CD4-positive, alpha-beta T cell (primary cell): ENCODE measurements around the gene OCIAD1. TPM values are rescaled to one million over a fixed set of nuclear protein-coding genes. Genes with fewer than 3 reads are reported as not detected.

Experiments
- ATAC-seq: fragments of 200-7000 bp; cut with Tn5 transposase; one replicate; pipeline ENCODE4 v1.10.0; 2022; ENCODE audit warnings: mild to moderate bottlenecking; ENCODE audit not compliant: poor library complexity
- CTCF ChIA-PET: fragments of 350-600 bp; sonication (Branson Sonifier 250); formaldehyde crosslinking; loops from one replicate; lab custom pipeline; 2021; ENCODE audit warnings: antibody characterized with exemption, inconsistent platforms; lab: Charles Lee
- POLR2A ChIA-PET: fragments of 350-600 bp; sonication (Branson Sonifier 250); formaldehyde crosslinking; loops from one replicate; lab custom pipeline; 2021; ENCODE audit warnings: antibody characterized with exemption, inconsistent platforms; lab: Charles Lee
- DNase-seq, 14 experiments: peaks; one replicate each; pipeline ENCODE4 v3.0.0-alpha.2; 2013 to 2020; ENCODE audit warnings: mixed read lengths in 2 of 14
- H3K27ac ChIP-seq, 2 donors: one replicate each; pipeline versions ENCODE4 v1.5.1 to v1.7.0; 2013; ENCODE audit warnings: low read length in 2 of 2, low read depth in 1 of 2, mild to moderate bottlenecking in 1 of 2
- H3K27me3 ChIP-seq, 2 experiments: 1 replicate in 1 of 2; 2 replicates in 1 of 2; pipeline versions ENCODE4 v1.6.1 to v1.7.0; 2013; ENCODE audit warnings: low read length in 2 of 2, control low read depth in 1 of 2, mild to moderate bottlenecking in 1 of 2, moderate library complexity in 1 of 2; ENCODE audit not compliant: insufficient read depth in 2 of 2, control insufficient read depth in 1 of 2
- H3K36me3 ChIP-seq: one replicate; pipeline ENCODE4 v1.6.1; 2013; ENCODE audit warnings: low read length, control low read depth; ENCODE audit not compliant: insufficient read depth
- H3K4me1 ChIP-seq: one replicate; pipeline ENCODE4 v1.6.1; 2013; ENCODE audit warnings: low read length, control low read depth; ENCODE audit not compliant: insufficient read depth
- H3K4me3 ChIP-seq: one replicate; pipeline ENCODE4 v1.5.1; 2013; ENCODE audit warnings: mild to moderate bottlenecking, low read length, moderate library complexity
- H3K9me3 ChIP-seq, 2 experiments: 1 replicate in 1 of 2; 2 replicates in 1 of 2; pipeline versions ENCODE4 v1.6.1 to v1.7.0; 2013; ENCODE audit warnings: low read length in 2 of 2, mild to moderate bottlenecking in 2 of 2, control low read depth in 1 of 2, moderate library complexity in 1 of 2; ENCODE audit not compliant: control insufficient read depth in 1 of 2, insufficient read depth in 1 of 2
- H3K27ac Mint-ChIP-seq: one replicate; pipeline ENCODE4 v1.8.0; 2020; ENCODE audit warnings: mixed read lengths
- H3K27me3 Mint-ChIP-seq: one replicate; pipeline ENCODE4 v1.8.0; 2021; ENCODE audit warnings: mixed read lengths
- H3K36me3 Mint-ChIP-seq: one replicate; pipeline ENCODE4 v1.8.0; 2021; ENCODE audit warnings: low read depth, mixed read lengths
- H3K4me1 Mint-ChIP-seq: one replicate; pipeline ENCODE4 v1.8.0; 2021; ENCODE audit warnings: low read depth, mixed read lengths
- H3K4me3 Mint-ChIP-seq: one replicate; pipeline ENCODE4 v1.8.0; 2020; ENCODE audit warnings: mild to moderate bottlenecking, mixed read lengths
- H3K9me3 Mint-ChIP-seq: one replicate; pipeline ENCODE4 v1.8.0; 2020; ENCODE audit warnings: mixed read lengths
- intact Hi-C, 2 experiments: fragments of 100-400 bp; cut with DNase I in 1 of 2; cut with micrococcal nuclease in 1 of 2; formaldehyde crosslinking; loops; one replicate each; pipeline versions ENCODE4 v1.15.1 to v1.9.0; 2023 to 2025; cut with DNase I, micrococcal nuclease
- total RNA-seq, 174 experiments: library from RNA in 2 of 174; stranded (reverse) in 2 of 174; gene quantifications; one replicate each; pipeline ENCODE4 v1.2.3 and lab custom pipeline; 2021 to 2026
- TF ChIP-seq, protein P1 (sequence below): fragments of 200-600 bp; IDR thresholded peaks from one replicate; pipeline ENCODE4 v1.8.0; 2022; ENCODE audit warnings: antibody characterized with exemption, mild to moderate bottlenecking

Gene OCIAD1
- total RNA-seq, 2 experiments from 2014 or later = 85.7 to 89.9 TPM

GRCh38 chr4:48804584-48805301 is 26.1 kb upstream of the OCIAD1 start:
- DNase-seq (no peak), ATAC-seq (no peak)
- H3K27me3 ChIP-seq = no peaks in the 10 kb centered on the region
- Mint-ChIP-seq H3K27me3 (no peaks in the 10 kb centered on the region), H3K4me1 (no peaks in the 10 kb centered on the region), H3K36me3 (no peaks in the 10 kb centered on the region), H3K27ac (no peak overlapping the region), H3K9me3 (no peaks in the 10 kb centered on the region), H3K4me3 (no peak overlapping the region)
- H3K36me3 ChIP-seq = no peaks in the 10 kb centered on the region
- no peak overlapping the region for H3K4me3 ChIP-seq
- H3K9me3 ChIP-seq = no peaks in the 10 kb centered on the region
- H3K4me1 ChIP-seq = no peaks in the 10 kb centered on the region
- POLR2A ChIA-PET = no interaction called here
- CTCF ChIA-PET = no interaction called here
- H3K27ac ChIP-seq = no peak overlapping the region
- intact Hi-C loops = no loop called here
- TF ChIP-seq, protein P1, sequence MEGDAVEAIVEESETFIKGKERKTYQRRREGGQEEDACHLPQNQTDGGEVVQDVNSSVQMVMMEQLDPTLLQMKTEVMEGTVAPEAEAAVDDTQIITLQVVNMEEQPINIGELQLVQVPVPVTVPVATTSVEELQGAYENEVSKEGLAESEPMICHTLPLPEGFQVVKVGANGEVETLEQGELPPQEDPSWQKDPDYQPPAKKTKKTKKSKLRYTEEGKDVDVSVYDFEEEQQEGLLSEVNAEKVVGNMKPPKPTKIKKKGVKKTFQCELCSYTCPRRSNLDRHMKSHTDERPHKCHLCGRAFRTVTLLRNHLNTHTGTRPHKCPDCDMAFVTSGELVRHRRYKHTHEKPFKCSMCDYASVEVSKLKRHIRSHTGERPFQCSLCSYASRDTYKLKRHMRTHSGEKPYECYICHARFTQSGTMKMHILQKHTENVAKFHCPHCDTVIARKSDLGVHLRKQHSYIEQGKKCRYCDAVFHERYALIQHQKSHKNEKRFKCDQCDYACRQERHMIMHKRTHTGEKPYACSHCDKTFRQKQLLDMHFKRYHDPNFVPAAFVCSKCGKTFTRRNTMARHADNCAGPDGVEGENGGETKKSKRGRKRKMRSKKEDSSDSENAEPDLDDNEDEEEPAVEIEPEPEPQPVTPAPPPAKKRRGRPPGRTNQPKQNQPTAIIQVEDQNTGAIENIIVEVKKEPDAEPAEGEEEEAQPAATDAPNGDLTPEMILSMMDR = no peak

DNA sequence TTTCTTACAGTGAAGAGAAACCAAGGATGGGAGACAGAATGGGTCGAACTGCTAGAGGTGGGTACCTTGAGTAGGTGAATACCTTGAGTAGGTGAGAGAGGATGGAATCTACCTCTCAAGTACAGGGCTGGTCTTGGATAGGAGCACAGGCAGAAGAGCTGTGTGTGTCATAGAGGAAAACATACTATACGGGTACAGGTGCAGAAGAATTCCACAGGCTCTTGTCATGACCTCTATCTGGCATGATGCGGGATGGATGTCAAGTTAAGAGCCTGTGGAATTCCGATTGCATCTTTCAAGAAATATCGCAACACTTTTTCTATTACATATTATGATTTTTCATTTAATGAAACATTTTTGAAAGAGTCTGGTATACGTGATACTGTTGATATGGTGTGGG is 18.0 kb upstream of the OCIAD1 start:
- intact Hi-C loops = no loop called here
- CTCF ChIA-PET = no interaction called here

GRCh38 chr4:48813964-48814363 is 16.9 kb upstream of the OCIAD1 start:
- Mint-ChIP-seq H3K27me3 (peaks cover 11% of the 10 kb centered on the region), H3K4me3 (no peak overlapping the region), H3K4me1 (no peaks in the 10 kb centered on the region), H3K36me3 (no peaks in the 10 kb centered on the region), H3K27ac (no peak overlapping the region), H3K9me3 (no peaks in the 10 kb centered on the region)
- CTCF ChIA-PET = no interaction called here
- no peaks in the 10 kb centered on the region for H3K36me3 ChIP-seq
- H3K4me1 ChIP-seq = no peaks in the 10 kb centered on the region
- intact Hi-C loops = no loop called here
- TF ChIP-seq, protein P1 = no peak
- H3K9me3 ChIP-seq = no peaks in the 10 kb centered on the region
- no peak overlapping the region for H3K27ac ChIP-seq
- DNase-seq (no peak), ATAC-seq (no peak)
- peaks cover 0 to 3% of the 10 kb centered on the region in 2 experiments for H3K27me3 ChIP-seq
- no peak overlapping the region for H3K4me3 ChIP-seq
- POLR2A ChIA-PET = interaction anchor here (0.8 to 1.2 kb wide), 2 partner anchors 17 to 128 kb away, joined by 3 read pairs; no protein-coding TSS in a partner anchor

More for the DNA sequence above, 18.0 kb upstream of the OCIAD1 start:
- H3K27ac ChIP-seq = no peak overlapping the region
- H3K36me3 ChIP-seq = no peaks in the 10 kb centered on the region
- H3K27me3 Mint-ChIP-seq = peaks cover 11% of the 10 kb centered on the region
- H3K4me1 Mint-ChIP-seq = no peaks in the 10 kb centered on the region
- H3K4me1 ChIP-seq = no peaks in the 10 kb centered on the region
- POLR2A ChIA-PET = no interaction called here
- no peaks in the 10 kb centered on the region for H3K36me3 Mint-ChIP-seq
- H3K9me3 ChIP-seq = no peaks in the 10 kb centered on the region
- H3K9me3 Mint-ChIP-seq = no peaks in the 10 kb centered on the region
- TF ChIP-seq, protein P1 = no peak
- DNase-seq (no peak), ATAC-seq (no peak)
- H3K4me3 ChIP-seq = no peak overlapping the region
- H3K27me3 ChIP-seq = peaks cover 0 to 2% of the 10 kb centered on the region in 2 experiments
- H3K27ac Mint-ChIP-seq = no peak overlapping the region
- no peak overlapping the region for H3K4me3 Mint-ChIP-seq
